Common myeloid progenitor, CD34-positive (primary cell): ENCODE measurements around the gene DIS3L2.

Experiments used
- CTCF ChIA-PET: fragments of 350-600 bp; sonication (Branson Sonifier 250); formaldehyde crosslinking; loops from one replicate; lab custom pipeline; 2021; ENCODE audit warnings: antibody characterized with exemption; lab: Charles Lee
- POLR2A ChIA-PET: fragments of 350-600 bp; sonication (Branson Sonifier 250); formaldehyde crosslinking; loops from one replicate; lab custom pipeline; 2021; ENCODE audit warnings: antibody characterized with exemption; lab: Charles Lee
- DNase-seq, 3 donors: peaks; one replicate each; pipeline versions ENCODE4 v3.0.0 to v3.0.0-alpha.2; 2013
- H3K27ac ChIP-seq, 2 experiments: 1 replicate in 1 of 2; 2 replicates in 1 of 2; pipeline ENCODE4 v1.7.0; 2013; ENCODE audit warnings: inconsistent platforms in 2 of 2, low read length in 2 of 2, mild to moderate bottlenecking in 2 of 2, low read depth in 1 of 2, moderate library complexity in 1 of 2; ENCODE audit not compliant: severe bottlenecking in 2 of 2, insufficient read depth in 1 of 2, poor library complexity in 1 of 2
- H3K27me3 ChIP-seq, 5 experiments: replicated peaks in 2 of 5; 1 replicate in 3 of 5; 2 replicates in 2 of 5; pipeline versions ENCODE4 v1.6.1 to v1.7.0; 2013; ENCODE audit warnings: low read length in 4 of 5, mild to moderate bottlenecking in 2 of 5, moderate library complexity in 2 of 5, inconsistent platforms in 1 of 5; ENCODE audit not compliant: insufficient read depth in 5 of 5, control insufficient read depth in 4 of 5
- H3K36me3 ChIP-seq, 4 experiments: 1 replicate in 2 of 4; 2 replicates in 2 of 4; pipeline versions ENCODE4 v1.6.1 to v1.7.0; 2013; ENCODE audit warnings: low read length in 3 of 4, control low read depth in 1 of 4, mild to moderate bottlenecking in 1 of 4; ENCODE audit not compliant: control insufficient read depth in 4 of 4, insufficient read depth in 4 of 4
- H3K4me1 ChIP-seq, 4 experiments: 1 replicate in 3 of 4; 2 replicates in 1 of 4; pipeline versions ENCODE4 v1.6.1 to v1.7.1; 2013; ENCODE audit warnings: low read length in 3 of 4, mild to moderate bottlenecking in 3 of 4, control low read depth in 1 of 4, inconsistent platforms in 1 of 4, moderate library complexity in 1 of 4; ENCODE audit not compliant: control insufficient read depth in 4 of 4, insufficient read depth in 4 of 4; ENCODE audit errors: control extremely low read depth in 1 of 4
- H3K4me3 ChIP-seq, 7 experiments: 1 replicate in 4 of 7; 2 replicates in 3 of 7; pipeline versions ENCODE4 v1.5.1 to v1.7.0; 2013; ENCODE audit warnings: mild to moderate bottlenecking in 7 of 7, low read length in 6 of 7, moderate library complexity in 6 of 7, inconsistent platforms in 2 of 7, low read depth in 2 of 7, control low read depth in 1 of 7; ENCODE audit not compliant: insufficient read depth in 4 of 7, control insufficient read depth in 1 of 7; ENCODE audit errors: extremely low read depth in 1 of 7
- H3K9me3 ChIP-seq, 5 experiments: 1 replicate in 4 of 5; 2 replicates in 1 of 5; pipeline versions ENCODE4 v1.6.1 to v1.7.1; 2013; ENCODE audit warnings: low read length in 4 of 5, mild to moderate bottlenecking in 2 of 5, inconsistent platforms in 1 of 5, low read depth in 1 of 5, moderate library complexity in 1 of 5; ENCODE audit not compliant: control insufficient read depth in 4 of 5, insufficient read depth in 2 of 5; ENCODE audit errors: control extremely low read depth in 1 of 5
- WGBS: methylation state at CpG from one replicate; pipeline ENCODE4 v1.1.5; 2013; ENCODE audit not compliant: insufficient coverage; 5-methylcytosine and 5-hydroxymethylcytosine counted together

The DIS3L2 gene

GRCh38 chr2:232300894-232301387 is 339.4 kb downstream of the DIS3L2 start:
- Histone ChIP-seq H3K4me3 (no peak overlapping the region), H3K27ac (no peak overlapping the region), H3K36me3 (peaks cover 3 to 23% (median 15%) of the 10 kb centered on the region in 4 experiments), H3K9me3 (peaks cover 0 to 13% (median 7%) of the 10 kb centered on the region in 5 experiments), H3K27me3 (no peaks in the 10 kb centered on the region), H3K4me1 (peaks cover 0 to 32% (median 15%) of the 10 kb centered on the region in 4 experiments)
- WGBS: 100% methylated on average over 2 of the region's 6 CpGs
- peak in 2 of 3 donors; percentile 45 to 53 for DNase-seq
- ChIA-PET POLR2A (no interaction called here), CTCF (interaction anchor here (1.7 to 4.6 kb wide), 3 partner anchors 9 to 12 kb away, joined by 4 to 17 read pairs (median 14); no protein-coding TSS in a partner anchor)

DNA sequence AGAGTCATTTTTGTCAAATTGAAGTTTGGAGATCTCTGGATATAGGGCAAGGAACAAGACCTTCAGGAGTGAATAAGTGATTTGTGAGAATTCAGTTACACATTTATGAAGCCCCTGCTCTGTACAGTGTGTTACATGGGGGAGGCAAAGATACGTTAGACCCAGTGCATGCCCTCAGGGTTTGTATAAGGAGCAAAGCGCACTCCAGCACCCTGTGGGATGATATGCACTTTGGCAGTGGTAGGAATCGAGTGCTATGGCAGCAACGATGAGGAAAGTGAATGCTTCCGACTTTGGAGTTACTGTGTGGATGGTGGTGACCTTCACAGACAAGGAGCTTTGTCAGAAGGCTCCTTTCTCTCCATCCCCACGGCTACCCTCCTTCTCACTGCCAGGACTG is 342.7 kb downstream of the DIS3L2 start:
- H3K27me3 ChIP-seq: no peaks in the 10 kb centered on the region
- H3K27ac ChIP-seq: no peak overlapping the region
- H3K36me3 ChIP-seq: peaks cover 3 to 25% (median 16%) of the 10 kb centered on the region in 4 experiments
- 100% methylated on average over 5 of the region's 6 CpGs for WGBS
- ChIA-PET POLR2A (no interaction called here), CTCF (interaction anchor here (1.2 to 4.6 kb wide), 4 partner anchors 11 to 21 kb away, joined by 3 to 17 read pairs (median 4); no protein-coding TSS in a partner anchor)
- H3K4me3 ChIP-seq: no peak overlapping the region
- peaks cover 0 to 14% (median 6%) of the 10 kb centered on the region in 4 experiments for H3K4me1 ChIP-seq
- DNase-seq: no peak
- peaks cover 0 to 13% (median 7%) of the 10 kb centered on the region in 5 experiments for H3K9me3 ChIP-seq

DNA sequence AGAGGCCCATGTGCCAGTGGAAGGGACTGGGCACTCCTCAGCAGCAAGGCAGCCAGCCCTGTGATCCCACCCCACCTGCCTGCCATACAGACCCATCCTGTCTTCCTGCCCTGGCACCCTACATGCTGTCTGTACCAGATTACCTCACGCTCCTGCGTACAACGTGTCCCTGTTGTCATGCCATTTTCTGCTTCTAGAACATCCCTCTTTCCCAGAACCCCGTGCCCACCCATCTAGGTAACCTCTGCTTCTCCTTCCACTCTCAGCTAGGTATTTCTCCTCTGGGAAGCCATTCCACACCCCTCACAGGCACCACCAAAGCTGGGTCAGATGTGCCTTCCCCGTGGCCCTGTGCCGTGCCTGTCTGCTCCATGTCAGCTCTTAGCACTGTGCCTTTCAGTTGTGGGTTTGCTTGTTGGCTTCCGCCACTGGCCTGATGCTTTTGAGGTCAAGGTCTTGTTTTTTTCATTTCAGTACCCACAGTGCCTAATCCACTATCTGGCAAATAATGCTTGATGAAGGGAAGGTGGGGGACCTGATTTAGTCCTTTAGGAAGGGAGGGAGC is 345.3 kb downstream of the DIS3L2 start:
- Histone ChIP-seq H3K9me3 (peaks cover 0 to 13% (median 7%) of the 10 kb centered on the region in 5 experiments), H3K4me3 (no peak overlapping the region), H3K27ac (no peak overlapping the region), H3K27me3 (no peaks in the 10 kb centered on the region), H3K36me3 (peaks cover 3 to 18% (median 12%) of the 10 kb centered on the region in 4 experiments), H3K4me1 (peaks cover 0 to 14% (median 6%) of the 10 kb centered on the region in 4 experiments)
- CTCF ChIA-PET: interaction anchor here (0.8 to 7.5 kb wide), 4 partner anchors 8 to 23 kb away, joined by 3 to 54 read pairs (median 4); no protein-coding TSS in a partner anchor
- POLR2A ChIA-PET: interaction anchor here (0.6 to 0.7 kb wide), 2 partner anchors 9 to 372 kb away, joined by 3 read pairs; no protein-coding TSS in a partner anchor
- WGBS: 98% methylated on average over 4 of the region's 7 CpGs
- DNase-seq: no peak

DNA sequence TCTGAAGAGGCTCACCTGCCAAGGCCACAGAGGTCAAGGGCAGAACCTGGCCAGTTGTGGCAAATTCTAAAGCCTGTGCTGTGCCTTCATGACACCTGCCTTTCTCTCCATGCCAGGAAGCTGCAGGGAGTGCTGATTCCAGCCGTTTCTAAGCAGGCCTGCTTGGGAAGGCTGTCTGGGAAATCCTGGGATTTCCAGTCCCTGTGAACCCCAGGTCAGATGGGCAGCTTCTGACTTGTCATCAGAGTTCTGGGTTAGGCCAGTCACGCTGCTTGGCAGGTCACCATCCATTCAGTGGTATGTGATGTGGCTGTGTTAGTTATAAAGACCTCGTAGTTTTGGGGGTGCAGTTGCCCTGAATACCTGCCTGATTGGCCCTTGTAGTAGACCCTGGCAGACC is 346.3 kb downstream of the DIS3L2 start:
- Histone ChIP-seq H3K27ac (no peak overlapping the region), H3K4me1 (peaks cover 0 to 14% (median 6%) of the 10 kb centered on the region in 4 experiments), H3K36me3 (peaks cover 3 to 17% (median 12%) of the 10 kb centered on the region in 4 experiments), H3K27me3 (no peaks in the 10 kb centered on the region), H3K4me3 (no peak overlapping the region), H3K9me3 (peaks cover 0 to 15% (median 7%) of the 10 kb centered on the region in 5 experiments)
- DNase-seq: no peak
- CTCF ChIA-PET: interaction anchor here (0.9 to 7.5 kb wide), 3 partner anchors 9 to 20 kb away, joined by 3 to 54 read pairs (median 3); no protein-coding TSS in a partner anchor
- 100% methylated on average over 3 of the region's 3 CpGs for WGBS
- POLR2A ChIA-PET: no interaction called here

GRCh38 chr2:232308986-232309385 is 347.5 kb downstream of the DIS3L2 start:
- POLR2A ChIA-PET: no interaction called here
- no peak overlapping the region for H3K4me3 ChIP-seq
- CTCF ChIA-PET: interaction anchor here (0.9 to 7.5 kb wide), 3 partner anchors 17 to 409 kb away, joined by 3 to 54 read pairs (median 3); no protein-coding TSS in a partner anchor
- H3K9me3 ChIP-seq: peaks cover 0 to 14% (median 6%) of the 10 kb centered on the region in 5 experiments
- no peak for DNase-seq
- H3K4me1 ChIP-seq: peaks cover 0 to 16% (median 10%) of the 10 kb centered on the region in 4 experiments
- H3K27ac ChIP-seq: no peak overlapping the region
- 100% methylated on average over 1 of the region's 3 CpGs for WGBS
- H3K36me3 ChIP-seq: peaks cover 0 to 20% (median 8%) of the 10 kb centered on the region in 4 experiments
- no peaks in the 10 kb centered on the region for H3K27me3 ChIP-seq

DNA sequence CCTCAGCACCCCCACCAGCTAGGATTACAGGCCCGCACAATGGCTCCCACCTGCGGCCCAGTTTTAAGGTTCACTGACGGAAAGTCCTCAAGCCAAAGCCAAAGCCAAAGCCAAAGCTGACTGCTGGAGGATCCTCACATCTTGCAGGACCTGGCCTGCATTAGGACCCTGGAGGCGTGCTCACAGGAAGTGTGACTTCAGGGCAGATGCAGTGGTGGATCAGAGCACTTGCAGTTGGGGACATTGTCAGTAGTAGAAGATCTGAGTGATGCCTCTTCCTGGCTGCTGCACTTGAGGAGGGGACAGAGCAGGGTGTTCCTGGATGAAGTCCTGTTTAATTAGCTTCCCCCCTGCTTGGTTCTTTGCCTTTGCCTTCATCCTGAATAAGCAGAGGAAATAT is 348.1 kb downstream of the DIS3L2 start:
- POLR2A ChIA-PET: no interaction called here
- no peak for DNase-seq
- peaks cover 4 to 22% (median 16%) of the 10 kb centered on the region in 4 experiments for H3K4me1 ChIP-seq
- H3K4me3 ChIP-seq: no peak overlapping the region
- no peaks in the 10 kb centered on the region for H3K27me3 ChIP-seq
- peaks cover 0 to 8% (median 0%) of the 10 kb centered on the region in 5 experiments for H3K9me3 ChIP-seq
- WGBS: 81% methylated on average over 3 of the region's 4 CpGs
- no peak overlapping the region for H3K27ac ChIP-seq
- CTCF ChIA-PET: interaction anchor here (0.9 to 7.5 kb wide), 4 partner anchors 11 to 409 kb away, joined by 3 to 54 read pairs (median 8); no protein-coding TSS in a partner anchor
- H3K36me3 ChIP-seq: peaks cover 0 to 14% (median 2%) of the 10 kb centered on the region in 4 experiments
